GM12892 (cell line): ENCODE data around the gene MCM6.

Experiments
- POLR2A ChIP-seq: IDR thresholded peaks from 2 replicates; pipeline ENCODE4 v1.6.1; 2011; ENCODE audit warnings: low read depth, low read length, control low read depth
- POLR2AphosphoS5 ChIP-seq: IDR thresholded peaks from 2 replicates; pipeline ENCODE4 v1.6.1; 2011; ENCODE audit warnings: low read depth, low read length, control low read depth

DNA sequence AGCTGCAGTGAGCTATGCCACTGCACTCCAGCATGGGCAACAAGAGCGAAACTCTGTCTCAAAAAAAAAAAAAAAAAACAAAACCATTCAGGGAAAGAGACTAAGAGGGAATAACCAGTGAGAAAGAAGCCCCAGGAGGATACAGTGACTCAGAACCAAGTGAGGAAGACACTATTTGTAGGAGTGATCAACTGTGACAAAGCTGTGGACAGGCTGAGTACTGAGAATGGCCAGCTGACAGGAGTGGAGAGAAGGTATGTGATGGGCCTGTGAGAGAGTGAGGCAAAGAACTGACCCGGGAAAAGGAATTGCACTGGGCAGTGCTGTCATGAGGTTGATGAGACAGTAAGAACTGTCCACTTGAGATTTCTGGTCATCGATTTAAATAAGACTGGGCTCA is 32.6 kb downstream of the MCM6 start:
- TF ChIP-seq POLR2AphosphoS5 (no peak), POLR2A (no peak)
